Nephron progenitor cell (in vitro differentiated cells): ENCODE data around the gene WDR53.
A peak's percentile ranks its signal among the peaks of the same experiment; 100 is the strongest.
"Not testable (repeated sequence)": the region's sequence is repeated elsewhere in the genome, so short reads cannot be mapped to it uniquely, and the experiment has no call there.

Experiments
- DNase-seq: peaks from one replicate; pipeline ENCODE4 v3.0.0; 2021
- H3K27ac Mint-ChIP-seq: 2 replicates; pipeline ENCODE4 v1.8.0; 2021; ENCODE audit warnings: mild to moderate bottlenecking, moderate library complexity, mixed read lengths
- H3K27me3 Mint-ChIP-seq: 2 replicates; pipeline ENCODE4 v1.8.0; 2021; ENCODE audit warnings: mild to moderate bottlenecking, low read depth, mixed read lengths; ENCODE audit not compliant: poor library complexity
- H3K36me3 Mint-ChIP-seq: 2 replicates; pipeline ENCODE4 v1.8.0; 2021; ENCODE audit warnings: low read depth, mixed read lengths
- H3K4me1 Mint-ChIP-seq: 2 replicates; pipeline ENCODE4 v1.8.0; 2021; ENCODE audit warnings: mixed read lengths
- H3K4me3 Mint-ChIP-seq: 2 replicates; pipeline ENCODE4 v1.8.0; 2021; ENCODE audit warnings: mild to moderate bottlenecking, moderate library complexity, mixed read lengths
- H3K9me3 Mint-ChIP-seq: 2 replicates; pipeline ENCODE4 v1.8.0; 2021; ENCODE audit warnings: mild to moderate bottlenecking, moderate library complexity, mixed read lengths
- TF ChIP-seq, protein P1 (sequence below): fragments of 200-600 bp; sonication (generic); IDR thresholded peaks from 2 replicates; pipeline ENCODE4 v1.5.0; 2021; ENCODE audit warnings: antibody characterized with exemption

The WDR53 gene

DNA sequence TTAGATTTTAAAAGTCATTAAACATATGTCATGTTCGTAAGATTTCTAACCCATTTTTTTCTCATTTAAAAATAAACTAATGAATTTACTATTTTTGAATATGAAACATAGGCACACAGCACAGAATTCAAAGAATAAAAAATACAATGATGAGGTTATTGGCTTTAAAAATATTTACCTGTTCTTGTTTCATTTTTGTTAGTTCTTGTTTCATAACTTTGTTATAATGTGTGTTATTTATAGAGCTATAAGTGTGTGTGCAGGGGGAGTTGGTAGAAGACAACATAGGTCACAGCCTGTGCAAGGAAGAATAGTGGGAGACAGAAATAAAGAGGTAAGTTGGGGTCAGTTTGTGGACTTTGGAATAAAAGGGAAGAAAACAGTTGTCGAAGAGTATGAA, 40.3 kb upstream of the WDR53 start:
- no peak for DNase-seq
- Mint-ChIP-seq H3K27ac (no peak overlapping the region), H3K36me3 (no peaks in the 10 kb centered on the region), H3K27me3 (peaks cover 8% of the 10 kb centered on the region), H3K4me3 (no peak overlapping the region), H3K9me3 (no peaks in the 10 kb centered on the region), H3K4me1 (peaks cover 19% of the 10 kb centered on the region)
- TF ChIP-seq, protein P1, sequence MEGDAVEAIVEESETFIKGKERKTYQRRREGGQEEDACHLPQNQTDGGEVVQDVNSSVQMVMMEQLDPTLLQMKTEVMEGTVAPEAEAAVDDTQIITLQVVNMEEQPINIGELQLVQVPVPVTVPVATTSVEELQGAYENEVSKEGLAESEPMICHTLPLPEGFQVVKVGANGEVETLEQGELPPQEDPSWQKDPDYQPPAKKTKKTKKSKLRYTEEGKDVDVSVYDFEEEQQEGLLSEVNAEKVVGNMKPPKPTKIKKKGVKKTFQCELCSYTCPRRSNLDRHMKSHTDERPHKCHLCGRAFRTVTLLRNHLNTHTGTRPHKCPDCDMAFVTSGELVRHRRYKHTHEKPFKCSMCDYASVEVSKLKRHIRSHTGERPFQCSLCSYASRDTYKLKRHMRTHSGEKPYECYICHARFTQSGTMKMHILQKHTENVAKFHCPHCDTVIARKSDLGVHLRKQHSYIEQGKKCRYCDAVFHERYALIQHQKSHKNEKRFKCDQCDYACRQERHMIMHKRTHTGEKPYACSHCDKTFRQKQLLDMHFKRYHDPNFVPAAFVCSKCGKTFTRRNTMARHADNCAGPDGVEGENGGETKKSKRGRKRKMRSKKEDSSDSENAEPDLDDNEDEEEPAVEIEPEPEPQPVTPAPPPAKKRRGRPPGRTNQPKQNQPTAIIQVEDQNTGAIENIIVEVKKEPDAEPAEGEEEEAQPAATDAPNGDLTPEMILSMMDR: no peak

DNA sequence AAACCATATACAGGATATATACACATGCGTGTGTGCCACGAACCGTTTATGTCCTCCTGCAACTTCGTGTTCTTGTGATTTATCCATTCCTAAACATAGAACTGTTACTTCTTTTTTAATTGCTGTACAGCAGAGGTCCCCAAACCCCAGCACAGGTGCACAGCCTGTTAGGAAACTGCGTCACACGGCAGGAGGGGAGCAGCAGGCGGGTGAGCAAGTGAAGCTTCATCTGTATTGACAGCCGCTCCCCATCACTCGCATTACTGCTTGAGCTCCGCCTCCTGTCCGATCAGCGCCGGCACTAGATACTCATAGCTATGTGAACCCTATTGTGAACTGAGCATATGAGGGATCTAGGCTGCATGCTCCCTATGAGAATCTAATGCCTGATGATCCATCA, 36.2 kb upstream of the WDR53 start:
- H3K27me3 Mint-ChIP-seq: peaks cover 14% of the 10 kb centered on the region
- no peaks in the 10 kb centered on the region for H3K9me3 Mint-ChIP-seq
- no peak overlapping the region for H3K27ac Mint-ChIP-seq
- no peak for DNase-seq
- no peaks in the 10 kb centered on the region for H3K36me3 Mint-ChIP-seq
- no peak overlapping the region for H3K4me3 Mint-ChIP-seq
- peaks cover 2% of the 10 kb centered on the region for H3K4me1 Mint-ChIP-seq
- TF ChIP-seq, protein P1: no peak

DNA sequence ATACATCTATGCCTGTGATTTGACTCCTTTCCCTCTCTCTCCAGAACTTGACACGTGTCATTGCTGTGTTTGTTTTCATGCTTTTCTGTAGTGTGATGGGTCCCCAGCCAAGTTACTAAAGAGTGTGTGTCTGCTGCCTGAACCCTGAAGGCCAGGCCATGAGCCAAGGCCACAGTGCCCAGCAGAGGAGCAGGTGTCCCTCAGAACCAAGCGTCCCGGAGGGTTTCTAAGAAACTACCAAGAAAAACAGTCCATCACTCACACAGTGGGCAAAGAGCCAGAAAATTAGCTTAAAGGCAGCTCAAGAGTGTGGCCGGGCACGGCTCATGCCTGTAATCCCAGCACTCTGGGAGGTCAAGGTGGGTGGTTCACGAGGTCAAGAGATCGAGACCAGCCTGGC, 35.3 kb upstream of the WDR53 start:
- no peaks in the 10 kb centered on the region for H3K4me1 Mint-ChIP-seq
- no peak overlapping the region for H3K4me3 Mint-ChIP-seq
- H3K27me3 Mint-ChIP-seq: peaks cover 14% of the 10 kb centered on the region
- H3K36me3 Mint-ChIP-seq: no peaks in the 10 kb centered on the region
- TF ChIP-seq, protein P1: no peak
- no peaks in the 10 kb centered on the region for H3K9me3 Mint-ChIP-seq
- no peak overlapping the region for H3K27ac Mint-ChIP-seq
- DNase-seq: no peak

DNA sequence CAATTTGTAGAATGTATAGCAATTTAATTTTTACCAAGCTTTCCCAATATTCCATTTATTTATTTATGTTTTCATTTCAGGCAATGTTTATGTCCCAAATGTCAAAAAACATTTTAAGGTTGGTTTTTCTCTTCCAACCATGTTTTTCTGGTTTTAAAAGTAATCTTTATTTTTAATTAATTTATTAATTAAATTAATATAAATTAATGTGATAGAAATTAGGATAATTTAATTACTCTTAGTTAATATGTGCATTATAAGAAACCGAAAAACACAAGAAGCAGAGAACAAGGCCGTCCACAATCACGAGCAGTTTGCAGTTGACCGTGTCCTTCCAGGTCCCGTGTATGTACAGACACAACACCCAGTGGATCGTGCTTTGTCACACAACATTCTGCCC, 34.3 kb upstream of the WDR53 start:
- H3K4me1 Mint-ChIP-seq: peaks cover 7% of the 10 kb centered on the region
- no peaks in the 10 kb centered on the region for H3K36me3 Mint-ChIP-seq
- no peak overlapping the region for H3K27ac Mint-ChIP-seq
- DNase-seq: no peak
- TF ChIP-seq, protein P1: no peak
- H3K27me3 Mint-ChIP-seq: peaks cover 14% of the 10 kb centered on the region
- H3K4me3 Mint-ChIP-seq: no peak overlapping the region
- H3K9me3 Mint-ChIP-seq: no peaks in the 10 kb centered on the region

DNA sequence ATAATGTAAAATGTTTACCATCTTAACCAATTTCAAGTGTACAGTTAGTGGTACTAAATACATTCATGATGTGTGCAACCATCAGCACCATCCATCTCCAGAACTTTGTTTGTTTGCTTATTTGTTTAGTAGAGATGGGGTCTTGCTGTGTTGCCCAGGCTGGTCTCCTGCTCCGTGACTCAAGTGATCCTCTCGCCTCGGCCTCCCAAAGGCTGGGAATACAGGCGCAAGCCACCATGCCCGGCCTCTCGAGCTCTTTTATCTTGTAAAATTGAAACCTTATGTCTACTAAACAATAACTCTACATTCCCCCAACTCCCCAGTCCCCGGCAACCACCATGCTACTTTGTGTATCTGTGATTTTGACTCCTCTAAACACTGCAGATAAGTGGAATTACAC, 32.0 kb upstream of the WDR53 start:
- no peak for DNase-seq
- TF ChIP-seq, protein P1: no peak
- Mint-ChIP-seq H3K4me1 (peaks cover 13% of the 10 kb centered on the region), H3K9me3 (no peaks in the 10 kb centered on the region), H3K27me3 (peaks cover 12% of the 10 kb centered on the region), H3K27ac (no peak overlapping the region), H3K36me3 (no peaks in the 10 kb centered on the region), H3K4me3 (no peak overlapping the region)

DNA sequence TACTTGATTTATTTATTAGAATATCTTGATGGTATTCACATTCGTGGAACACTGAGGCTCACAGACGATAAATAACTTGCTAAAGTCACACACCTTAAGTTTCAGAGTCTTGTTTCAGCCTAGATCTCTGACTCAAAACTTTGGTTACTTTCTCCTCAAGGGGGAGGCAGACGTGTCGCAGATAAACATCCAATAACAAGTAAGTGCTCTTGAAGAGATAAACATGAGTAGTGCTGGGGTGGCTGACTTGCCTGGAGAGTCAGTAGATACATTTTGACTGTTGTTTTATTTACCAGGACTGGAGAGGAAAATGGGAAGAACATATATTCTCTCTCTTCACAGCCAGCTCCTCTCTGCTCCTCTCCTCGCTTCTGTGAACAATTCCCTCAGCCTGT, 31.4 kb upstream of the WDR53 start:
- no peak overlapping the region for H3K27ac Mint-ChIP-seq
- TF ChIP-seq, protein P1: no peak
- DNase-seq: no peak

DNA sequence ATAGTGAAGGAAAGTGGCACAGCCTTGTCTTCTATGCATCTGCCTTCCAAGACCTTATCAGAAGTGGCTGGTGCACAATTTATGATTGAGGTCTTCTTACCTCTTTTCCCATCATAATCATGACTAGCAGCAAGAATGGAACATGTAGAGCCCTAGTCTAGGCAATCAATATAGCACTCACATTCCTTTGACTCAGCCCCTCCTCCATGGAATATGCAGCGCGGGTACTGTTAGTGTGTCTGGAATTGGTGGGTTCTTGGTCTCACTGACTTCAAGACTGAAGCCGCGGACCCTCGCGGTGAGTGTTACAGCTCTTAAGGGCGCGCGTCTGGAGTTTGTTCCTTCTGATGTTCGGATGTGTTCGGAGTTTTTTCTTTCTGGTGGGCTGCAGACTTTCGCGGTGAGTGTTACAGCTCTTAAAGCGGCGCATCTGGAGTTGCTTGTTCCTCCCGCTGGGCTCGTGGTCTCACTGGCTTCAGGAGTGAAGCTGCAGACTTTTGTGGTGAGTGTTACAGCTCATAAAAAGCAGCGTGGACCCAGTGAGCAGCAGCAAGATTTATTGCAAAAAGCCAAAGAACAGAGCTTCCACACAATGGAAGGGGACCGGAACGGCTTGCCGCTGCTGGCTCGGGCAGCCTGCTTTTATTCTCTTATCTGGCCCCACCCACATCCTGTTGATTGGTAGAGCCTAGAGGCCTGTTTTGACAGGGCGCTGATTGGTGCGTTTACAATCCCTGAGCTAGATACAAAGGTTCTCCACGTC, 29.8 kb upstream of the WDR53 start:
- peaks cover 13% of the 10 kb centered on the region for H3K4me1 Mint-ChIP-seq
- peak overlapping the region; percentile 57 for H3K27ac Mint-ChIP-seq
- H3K36me3 Mint-ChIP-seq, H3K4me3 Mint-ChIP-seq, H3K9me3 Mint-ChIP-seq, DNase-seq, H3K27me3 Mint-ChIP-seq: not testable (repeated sequence)

More for the DNA sequence above, 31.4 kb upstream of the WDR53 start:
- H3K4me1 Mint-ChIP-seq: peaks cover 13% of the 10 kb centered on the region
- H3K36me3 Mint-ChIP-seq: no peaks in the 10 kb centered on the region
- peaks cover 12% of the 10 kb centered on the region for H3K27me3 Mint-ChIP-seq
- H3K9me3 Mint-ChIP-seq: no peaks in the 10 kb centered on the region
- H3K4me3 Mint-ChIP-seq: no peak overlapping the region
